GM21786 (cell line): ENCODE data around the gene TANC1.

Experiments used
- ATAC-seq: cut with Tn5 transposase; IDR thresholded peaks from one replicate; pipeline ENCODE4 v1.9.1; 2021; ENCODE audit not compliant: unreplicated experiment

TANC1 gene

DNA sequence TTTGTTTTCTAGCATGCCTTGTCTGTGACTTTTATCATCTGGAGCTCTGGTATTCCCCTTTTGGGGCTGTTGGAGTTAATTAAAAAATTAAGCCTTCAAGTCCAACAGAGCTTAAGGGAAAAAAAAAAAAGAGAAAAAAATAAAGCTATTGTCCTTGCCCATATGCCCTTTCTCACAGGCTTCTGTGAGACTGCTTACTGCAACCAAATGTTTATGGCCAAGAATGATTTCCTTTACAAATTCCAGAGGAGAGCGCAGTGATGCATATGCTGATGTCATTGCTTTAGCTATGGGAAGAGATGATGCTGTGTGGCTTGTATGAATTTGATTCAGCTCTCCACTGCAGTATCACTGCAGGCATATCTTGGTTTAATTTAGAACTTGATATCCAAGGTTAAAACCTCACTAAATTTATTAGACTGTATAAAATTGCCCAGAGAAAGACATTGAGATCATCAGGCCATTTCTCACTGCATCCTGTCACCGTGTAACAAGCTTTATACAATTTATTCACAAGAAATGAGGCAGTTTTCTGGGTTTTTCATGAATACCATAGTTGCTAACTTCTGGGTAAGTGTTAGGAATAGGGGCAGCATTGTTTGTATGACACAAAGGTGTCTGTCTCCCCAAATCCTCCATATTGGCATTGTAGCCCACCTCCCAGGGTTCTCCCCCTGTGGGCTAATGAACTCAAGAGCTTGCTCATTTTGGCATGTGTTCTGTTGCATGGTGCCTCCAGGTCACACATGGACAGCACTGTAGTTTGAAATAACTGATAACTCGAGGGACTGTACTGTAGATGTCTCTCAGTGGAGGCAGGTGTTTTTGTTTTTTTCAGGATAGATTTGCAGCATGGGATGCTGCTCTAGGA, 85.0 kb downstream of the TANC1 start:
- ATAC-seq: no peak

DNA sequence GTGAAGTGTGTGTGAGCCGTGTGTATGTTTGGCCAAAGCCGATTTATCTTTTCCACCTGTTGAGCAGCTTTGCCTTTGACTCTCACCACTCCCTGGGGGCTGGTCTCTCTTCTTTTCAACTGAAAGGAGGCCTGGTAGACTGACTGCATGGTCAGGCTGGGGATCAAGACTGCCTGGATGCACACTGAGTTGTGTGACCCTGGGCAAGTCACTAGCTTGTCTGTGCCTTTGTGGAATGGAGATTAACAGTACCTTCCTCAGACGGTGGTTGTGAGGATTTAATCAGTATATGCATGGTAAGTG, 85.5 kb downstream of the TANC1 start:
- ATAC-seq: no peak

DNA sequence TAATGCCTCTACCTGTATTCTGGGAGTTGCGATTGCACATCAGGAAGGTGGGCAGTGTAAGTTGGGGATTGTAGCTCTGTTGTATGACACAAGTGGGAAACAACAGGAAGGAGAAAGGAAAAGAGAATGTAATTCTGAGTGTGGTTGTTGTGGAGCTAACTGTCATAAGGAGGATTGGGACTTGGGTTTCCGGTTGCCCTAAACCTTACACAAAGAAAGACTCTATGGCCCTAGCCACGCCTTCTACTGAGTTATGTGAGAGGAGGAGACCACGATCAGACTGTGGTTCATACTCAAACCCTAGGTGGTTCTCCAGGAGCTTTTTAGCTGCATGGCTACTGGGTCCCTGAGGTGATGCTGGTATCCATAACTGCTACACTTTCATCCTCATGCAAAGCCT, 86.5 kb downstream of the TANC1 start:
- ATAC-seq: no peak

DNA sequence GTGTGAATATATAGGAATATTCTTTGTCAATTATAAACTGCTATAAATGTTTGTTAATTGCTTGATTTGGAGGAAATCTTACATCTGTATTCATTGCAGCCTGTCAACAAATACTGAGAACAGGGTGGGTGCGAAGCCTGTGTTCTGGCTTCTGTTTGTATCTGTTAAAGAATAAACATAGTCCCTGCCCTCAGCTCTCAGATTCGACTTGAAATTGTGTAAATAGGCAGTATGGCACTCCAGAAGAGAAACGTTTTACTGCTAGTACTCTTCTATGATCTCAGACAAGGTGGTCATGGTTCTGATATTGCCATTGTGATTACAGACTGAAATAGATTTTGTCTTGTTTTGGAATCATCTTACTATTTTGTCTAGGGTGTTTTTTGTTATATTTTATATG, 92.1 kb downstream of the TANC1 start:
- ATAC-seq: no peak

DNA sequence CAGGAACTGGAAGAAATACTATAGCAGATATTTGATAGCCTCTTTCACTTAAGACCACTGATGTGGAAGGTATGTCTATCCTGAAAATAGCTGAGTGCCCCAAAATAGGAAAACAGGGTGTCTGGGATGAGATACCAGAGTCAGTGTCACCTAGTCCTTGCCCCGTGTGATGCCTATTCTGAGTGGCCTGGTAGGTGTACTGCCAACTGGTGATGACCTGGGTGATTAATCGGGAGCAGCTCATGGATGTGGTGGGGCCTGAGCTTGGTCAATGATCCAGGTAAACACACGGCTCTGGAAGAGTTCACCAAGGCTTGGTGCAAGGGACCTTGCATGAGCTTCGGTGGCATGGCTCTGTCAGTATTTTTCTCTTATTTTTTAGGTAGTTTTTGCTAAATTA, 95.2 kb downstream of the TANC1 start:
- ATAC-seq: no peak

- no peak for ATAC-seq
Observed at GRCh38 chr2:159064446-159065301, 96.2 kb downstream of the TANC1 start.

DNA sequence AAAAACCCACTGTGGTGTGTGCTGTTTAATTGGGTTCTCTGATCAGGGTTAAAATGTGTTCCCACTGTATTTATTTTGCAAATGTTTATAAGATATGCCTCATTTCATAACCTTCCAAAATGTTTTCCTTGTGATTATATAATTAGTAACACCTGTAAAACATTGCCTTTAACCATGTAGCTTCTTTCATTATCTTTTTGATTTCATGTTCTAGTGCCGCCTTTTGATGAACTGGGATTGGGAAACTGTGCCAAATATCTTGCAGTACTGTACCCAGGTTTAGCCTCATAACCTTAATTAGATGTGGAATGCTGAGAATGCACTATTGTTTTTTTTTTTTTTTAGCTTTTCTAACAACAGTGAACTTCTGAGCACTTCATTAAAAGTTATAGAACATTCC, 96.9 kb downstream of the TANC1 start:
- ATAC-seq: no peak

DNA sequence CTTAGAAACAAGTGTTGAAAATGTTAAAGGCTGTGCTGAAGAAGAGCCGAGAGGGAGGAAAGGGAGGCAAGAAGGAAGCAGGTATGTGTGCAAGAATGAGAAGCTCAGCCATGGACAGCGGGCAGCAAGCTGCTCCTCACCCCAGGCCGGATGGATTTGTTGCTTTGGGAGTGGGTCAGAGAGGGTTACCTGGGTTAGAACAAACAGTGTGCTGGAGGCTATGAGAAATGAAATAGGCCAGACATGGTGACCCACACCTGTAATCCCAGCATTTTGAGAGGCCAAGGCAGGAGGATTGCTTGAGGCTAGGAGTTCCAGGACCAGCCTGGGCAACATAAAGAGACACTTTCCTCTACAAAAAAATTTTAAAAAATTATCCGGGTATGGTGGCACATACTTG, 97.5 kb downstream of the TANC1 start:
- ATAC-seq: no peak

DNA sequence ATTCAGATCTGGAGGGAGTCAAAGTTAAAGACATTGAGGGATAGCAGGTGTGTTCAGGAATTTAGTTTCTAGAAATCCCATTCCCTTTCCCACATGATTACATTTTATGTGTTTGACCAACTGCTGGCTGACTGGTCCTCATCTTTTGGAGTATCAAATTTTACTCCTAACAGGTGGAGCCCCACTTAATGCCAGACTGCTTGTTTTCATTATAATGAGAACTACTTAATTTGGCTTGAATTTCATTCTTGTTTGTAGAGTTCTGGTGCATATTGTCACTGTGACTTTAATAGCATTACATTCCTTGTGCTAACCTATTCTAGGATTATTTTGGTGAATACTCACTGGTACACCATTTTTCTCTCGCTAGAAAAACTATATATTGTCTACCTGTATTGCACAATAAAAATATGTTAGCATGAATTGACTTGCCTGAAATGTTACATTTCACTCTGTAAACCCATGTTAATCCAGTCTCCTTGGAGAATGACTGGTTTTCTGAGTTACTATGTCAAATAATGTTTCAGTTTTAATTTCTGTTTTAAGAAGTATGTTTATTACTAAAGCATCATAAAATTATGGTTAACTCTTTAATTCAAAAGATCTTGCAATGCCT, 98.2 kb downstream of the TANC1 start:
- no peak for ATAC-seq

GRCh38 chr2:159067971-159068370, 99.5 kb downstream of the TANC1 start:
- ATAC-seq: no peak

GRCh38 chr2:159069229-159069628, 100.8 kb downstream of the TANC1 start:
- no peak for ATAC-seq

- ATAC-seq: no peak
Observed at GRCh38 chr2:159070235-159070634, 101.8 kb downstream of the TANC1 start.

- ATAC-seq: no peak
Observed at GRCh38 chr2:159071190-159071915, 102.9 kb downstream of the TANC1 start.

DNA sequence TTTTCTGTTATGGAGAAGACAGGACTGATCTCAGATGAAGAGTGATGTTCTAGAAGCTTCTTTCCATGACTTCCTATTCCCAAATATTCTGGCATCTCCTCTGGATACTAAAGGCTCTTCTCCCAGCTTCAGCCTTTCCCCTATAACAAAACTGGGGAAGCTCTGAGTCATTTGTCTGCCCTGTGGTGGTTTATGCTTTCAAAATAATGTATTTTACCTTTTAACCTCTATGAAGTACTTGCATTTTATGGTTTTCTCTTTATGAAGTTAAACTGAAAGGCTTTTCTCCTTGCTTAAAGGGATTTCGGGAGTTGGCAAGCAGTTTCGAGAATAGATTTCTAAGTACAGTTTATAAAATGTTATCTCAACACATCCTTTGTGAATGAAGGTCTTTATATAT, 104.4 kb downstream of the TANC1 start:
- no peak for ATAC-seq

DNA sequence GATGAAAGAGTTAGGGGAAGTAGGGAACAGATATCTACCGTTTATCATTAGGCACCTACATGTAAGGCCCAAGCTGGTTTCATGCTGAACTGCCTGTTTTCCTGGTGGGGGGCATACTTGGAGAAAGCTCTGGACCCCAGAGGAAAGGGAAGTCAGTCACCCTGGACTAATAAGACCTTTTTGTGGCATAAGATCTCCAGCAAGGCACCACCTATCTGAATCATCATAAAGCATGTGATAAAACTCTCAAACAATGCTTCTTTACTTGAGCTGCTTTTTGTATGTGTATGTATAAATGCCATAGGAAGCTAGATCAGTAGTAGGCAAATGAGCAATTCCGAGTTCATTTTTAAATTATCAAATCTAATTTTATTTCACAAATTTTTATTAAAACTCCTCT, 104.8 kb downstream of the TANC1 start:
- ATAC-seq: no peak

GRCh38 chr2:159074605-159075004, 106.2 kb downstream of the TANC1 start:
- no peak for ATAC-seq

DNA sequence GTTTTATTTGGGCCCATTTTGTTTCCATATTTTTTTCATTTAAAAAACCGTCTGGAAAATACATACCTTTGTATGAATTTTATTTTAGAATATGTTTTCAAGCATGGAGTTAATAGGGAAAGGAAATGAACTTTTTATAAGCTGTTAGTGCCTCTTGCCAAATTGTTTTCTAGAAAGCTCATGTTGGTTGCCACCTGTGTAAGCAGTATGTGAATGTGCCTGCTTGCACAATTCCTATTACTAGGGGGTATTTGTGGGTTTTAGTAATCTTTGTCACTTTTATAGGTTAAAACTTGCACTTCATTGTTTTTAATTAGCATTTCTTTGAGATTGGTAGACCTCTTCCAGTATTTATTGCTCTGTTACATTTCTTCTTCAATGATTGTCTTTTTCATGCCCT, 107.3 kb downstream of the TANC1 start:
- ATAC-seq: no peak

DNA sequence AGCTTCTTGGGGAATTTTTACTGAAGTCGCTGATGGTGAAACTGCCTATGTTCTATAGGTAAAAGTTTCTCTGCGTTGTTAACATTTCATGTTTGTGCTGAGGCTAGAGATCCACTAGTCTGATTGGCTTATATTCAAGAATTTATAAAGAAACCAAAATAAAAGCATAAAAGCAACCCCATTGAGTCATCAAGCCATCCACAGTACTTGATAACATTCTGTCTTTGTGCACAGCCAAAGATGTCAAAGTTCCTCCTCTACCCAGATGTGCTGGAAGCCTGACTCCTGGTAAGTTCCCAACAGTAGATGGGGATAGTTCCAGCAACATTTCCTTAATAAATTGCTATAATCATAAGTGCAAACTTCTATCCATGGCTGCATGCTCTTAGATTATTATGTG, 107.8 kb downstream of the TANC1 start:
- no peak for ATAC-seq

- no peak for ATAC-seq
Observed at GRCh38 chr2:159077869-159078268, 109.4 kb downstream of the TANC1 start.

DNA sequence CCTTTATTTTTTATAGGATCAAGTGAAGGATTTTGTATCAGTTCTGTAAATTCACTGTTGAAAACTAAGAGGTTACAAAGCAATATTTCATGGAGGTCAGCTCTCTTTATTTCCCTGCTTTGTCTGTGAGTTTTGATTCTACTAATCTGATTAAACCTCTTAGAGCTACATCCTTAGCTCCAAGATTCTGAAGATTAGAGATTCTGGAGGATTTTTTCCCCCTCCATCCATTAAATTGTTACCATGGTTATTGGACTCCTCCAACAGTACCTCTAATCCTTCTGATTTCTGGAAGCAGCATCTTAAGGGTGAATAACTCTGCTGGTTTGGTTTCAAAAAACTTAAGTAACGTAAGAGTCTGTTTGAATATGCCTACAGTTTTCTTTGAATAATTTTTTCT, 110.0 kb downstream of the TANC1 start:
- no peak for ATAC-seq

DNA sequence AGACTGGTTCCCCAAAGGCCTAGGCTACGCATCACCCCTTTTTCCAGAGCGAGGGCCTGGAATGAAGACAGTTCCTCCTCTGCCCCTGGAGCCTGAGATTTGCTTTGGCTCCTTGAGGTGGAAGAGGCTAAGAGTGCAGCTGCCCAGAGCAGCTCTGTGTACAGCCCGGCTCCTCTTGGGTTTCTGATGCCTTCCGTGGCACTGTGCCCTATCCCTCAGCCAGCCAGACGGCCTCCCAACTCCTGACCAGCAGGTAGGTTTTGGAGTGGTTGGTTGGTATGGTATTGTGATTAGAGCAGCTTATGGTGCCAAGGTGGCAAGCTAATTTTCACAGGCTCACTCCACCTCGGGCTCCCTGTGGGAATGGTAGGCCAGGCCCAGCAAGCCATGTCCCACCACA, 112.2 kb downstream of the TANC1 start:
- no peak for ATAC-seq
